ENCODE measurements around the gene ZNF438.

- TF ChIP-seq CTCF (conservative IDR thresholded peaks at IDR 0.05; ENCODE audit: low read depth, low read length): no peak
- TF ChIP-seq EZH2 (IDR thresholded peaks at IDR 0.05; ENCODE audit: borderline replicate concordance, low read depth, low read length, poor library complexity, severe bottlenecking): no peak
These were observed 34.0 kb downstream of the ZNF438 start for GRCh38 chr10:30997536-30998235.
